GM18867 (cell line): ENCODE results near the gene ARID1A.
"Not testable (repeated sequence)": the region's sequence is repeated elsewhere in the genome, so short reads cannot be mapped to it uniquely, and the experiment has no call there.

Experiments
- ATAC-seq: cut with Tn5 transposase; IDR thresholded peaks from one replicate; pipeline ENCODE4 v1.9.1; 2021; ENCODE audit warnings: mild to moderate bottlenecking, moderate library complexity; ENCODE audit not compliant: unreplicated experiment

ARID1A gene

GRCh38 chr1:26697978-26698849 lies 2.4 kb downstream of the ARID1A start:
- ATAC-seq: no peak

- no peak for ATAC-seq
These were observed 4.9 kb downstream of the ARID1A start for GRCh38 chr1:26700711-26701110.

- ATAC-seq: no peak
These were observed 5.6 kb downstream of the ARID1A start for GRCh38 chr1:26701266-26701994.

GRCh38 chr1:26701995-26702679 lies 6.3 kb downstream of the ARID1A start:
- ATAC-seq: no peak

GRCh38 chr1:26702680-26703038 lies 6.8 kb downstream of the ARID1A start:
- ATAC-seq: no peak

- no peak for ATAC-seq
These were observed 7.7 kb downstream of the ARID1A start for GRCh38 chr1:26703478-26703877.

GRCh38 chr1:26704629-26705028 lies 8.8 kb downstream of the ARID1A start:
- no peak for ATAC-seq

GRCh38 chr1:26705227-26705626 lies 9.4 kb downstream of the ARID1A start:
- ATAC-seq: not testable (repeated sequence)

- ATAC-seq: no peak
These were observed 10.0 kb downstream of the ARID1A start for GRCh38 chr1:26705788-26706311.

GRCh38 chr1:26706315-26706714 lies 10.5 kb downstream of the ARID1A start:
- ATAC-seq: no peak

GRCh38 chr1:26710811-26711210 lies 15.0 kb downstream of the ARID1A start:
- no peak for ATAC-seq

- ATAC-seq: no peak
These were observed 16.0 kb downstream of the ARID1A start for GRCh38 chr1:26711777-26712176.

- ATAC-seq: no peak
These were observed 21.2 kb downstream of the ARID1A start for GRCh38 chr1:26717017-26717491.

- ATAC-seq: no peak
These were observed 23.4 kb downstream of the ARID1A start for GRCh38 chr1:26719205-26719604.

GRCh38 chr1:26721669-26722355 lies 26.0 kb downstream of the ARID1A start:
- ATAC-seq: no peak

GRCh38 chr1:26723013-26723991 lies 27.5 kb downstream of the ARID1A start:
- no peak for ATAC-seq

- no peak for ATAC-seq
These were observed 28.3 kb downstream of the ARID1A start for GRCh38 chr1:26724118-26724517.

GRCh38 chr1:26724926-26725325 lies 29.1 kb downstream of the ARID1A start:
- ATAC-seq: no peak

- ATAC-seq: not testable (repeated sequence)
These were observed 30.1 kb downstream of the ARID1A start for GRCh38 chr1:26725904-26726303.
